ENCODE results near the gene CAGE1. TPM values are rescaled to one million over a fixed set of nuclear protein-coding genes. Genes with fewer than 3 reads are reported as not detected.

The CAGE1 gene
- total RNA-seq, 2 experiments from 2014 or later = 0.07 to 0.09 TPM

GRCh38 chr6:7304821-7305220 lies 84.7 kb downstream of the CAGE1 start:
- no peak overlapping the region for H3K4me3 Mint-ChIP-seq
- POLR2A ChIA-PET = no interaction called here
- peaks cover 46% of the 10 kb centered on the region for H3K4me1 Mint-ChIP-seq
- no peaks in the 10 kb centered on the region for H3K27me3 Mint-ChIP-seq
- H3K36me3 Mint-ChIP-seq (ENCODE audit: low read depth) = peaks cover 74% of the 10 kb centered on the region
- peaks cover 5% of the 10 kb centered on the region for H3K9me3 Mint-ChIP-seq (ENCODE audit: low read depth)
- no peak for ATAC-seq
- no peak for DNase-seq
- peak overlapping the region; percentile 78 for H3K27ac Mint-ChIP-seq
- CTCF ChIA-PET = interaction anchor here (0.8 kb wide), 1 partner anchor 701 kb away, joined by 3 read pairs; no protein-coding TSS in a partner anchor
- intact Hi-C loops (cut with DNase I, micrococcal nuclease) = no loop called here

- DNase-seq (no peak), ATAC-seq (no peak)
- POLR2A ChIA-PET = no interaction called here
- intact Hi-C loops (cut with DNase I, micrococcal nuclease) = no loop called here
- CTCF ChIA-PET = interaction anchor here (0.7 to 1.0 kb wide), 3 partner anchors 9 to 291 kb away, joined by 3 read pairs; no protein-coding TSS in a partner anchor
- Mint-ChIP-seq H3K27me3 (no peaks in the 10 kb centered on the region), H3K27ac (no peak overlapping the region), H3K4me1 (peaks cover 25% of the 10 kb centered on the region), H3K9me3 (ENCODE audit: low read depth) (no peaks in the 10 kb centered on the region), H3K4me3 (no peak overlapping the region), H3K36me3 (ENCODE audit: low read depth) (peaks cover 66% of the 10 kb centered on the region)
Measured at GRCh38 chr6:7301702-7302101, 87.8 kb downstream of the CAGE1 start.

DNA sequence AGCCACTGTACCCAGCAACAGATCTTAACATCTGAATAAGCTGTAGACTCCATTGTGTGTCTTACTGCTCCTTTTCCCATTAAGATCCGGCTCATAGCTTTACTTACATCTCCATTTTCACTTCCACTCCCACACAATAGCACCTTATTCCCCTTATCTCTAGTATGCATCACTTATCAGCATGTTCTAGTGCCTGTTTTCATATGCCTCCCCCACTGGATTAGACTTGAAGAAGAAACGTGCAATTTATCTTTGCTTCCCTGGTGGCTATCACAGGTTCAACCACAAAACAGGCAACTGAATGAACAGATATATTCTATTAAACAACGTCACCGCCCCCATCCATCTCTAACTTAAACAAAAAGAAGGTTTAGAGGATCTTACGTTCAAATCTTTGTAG lies 88.6 kb downstream of the CAGE1 start:
- no peak for ATAC-seq
- no peak overlapping the region for H3K4me3 Mint-ChIP-seq
- peaks cover 30% of the 10 kb centered on the region for H3K4me1 Mint-ChIP-seq
- ChIA-PET POLR2A (no interaction called here), CTCF (interaction anchor here (0.7 to 1.2 kb wide), 3 partner anchors 15 to 655 kb away, joined by 3 to 4 read pairs (median 3); no protein-coding TSS in a partner anchor)
- no peaks in the 10 kb centered on the region for H3K27me3 Mint-ChIP-seq
- intact Hi-C loops (cut with DNase I, micrococcal nuclease) = no loop called here
- DNase-seq = no peak
- H3K36me3 Mint-ChIP-seq (ENCODE audit: low read depth) = peaks cover 69% of the 10 kb centered on the region
- no peaks in the 10 kb centered on the region for H3K9me3 Mint-ChIP-seq (ENCODE audit: low read depth)
- H3K27ac Mint-ChIP-seq = no peak overlapping the region

- intact Hi-C loops (cut with DNase I, micrococcal nuclease) = no loop called here
- CTCF ChIA-PET = interaction anchor here (1.2 to 3.1 kb wide), 2 partner anchors 22 to 310 kb away, joined by 3 to 10 read pairs; no protein-coding TSS in a partner anchor
- no peak overlapping the region for H3K27ac Mint-ChIP-seq
- peaks cover 17% of the 10 kb centered on the region for H3K4me1 Mint-ChIP-seq
- POLR2A ChIA-PET = no interaction called here
- no peak for ATAC-seq
- H3K4me3 Mint-ChIP-seq = no peak overlapping the region
- H3K36me3 Mint-ChIP-seq (ENCODE audit: low read depth) = peaks cover 52% of the 10 kb centered on the region
- no peaks in the 10 kb centered on the region for H3K9me3 Mint-ChIP-seq (ENCODE audit: low read depth)
- DNase-seq = no peak
- H3K27me3 Mint-ChIP-seq = no peaks in the 10 kb centered on the region
Measured at GRCh38 chr6:7298113-7298512, 91.4 kb downstream of the CAGE1 start.

GRCh38 chr6:7296602-7297001 lies 92.9 kb downstream of the CAGE1 start:
- intact Hi-C loops (cut with DNase I, micrococcal nuclease) = no loop called here
- no peak overlapping the region for H3K27ac Mint-ChIP-seq
- H3K36me3 Mint-ChIP-seq (ENCODE audit: low read depth) = peaks cover 51% of the 10 kb centered on the region
- CTCF ChIA-PET = interaction anchor here (0.9 kb wide), 1 partner anchor 15 kb away, joined by 4 read pairs; no protein-coding TSS in a partner anchor
- peaks cover 17% of the 10 kb centered on the region for H3K4me1 Mint-ChIP-seq
- no peaks in the 10 kb centered on the region for H3K9me3 Mint-ChIP-seq (ENCODE audit: low read depth)
- no peak overlapping the region for H3K4me3 Mint-ChIP-seq
- DNase-seq (no peak), ATAC-seq (no peak)
- H3K27me3 Mint-ChIP-seq = no peaks in the 10 kb centered on the region
- POLR2A ChIA-PET = no interaction called here

DNA sequence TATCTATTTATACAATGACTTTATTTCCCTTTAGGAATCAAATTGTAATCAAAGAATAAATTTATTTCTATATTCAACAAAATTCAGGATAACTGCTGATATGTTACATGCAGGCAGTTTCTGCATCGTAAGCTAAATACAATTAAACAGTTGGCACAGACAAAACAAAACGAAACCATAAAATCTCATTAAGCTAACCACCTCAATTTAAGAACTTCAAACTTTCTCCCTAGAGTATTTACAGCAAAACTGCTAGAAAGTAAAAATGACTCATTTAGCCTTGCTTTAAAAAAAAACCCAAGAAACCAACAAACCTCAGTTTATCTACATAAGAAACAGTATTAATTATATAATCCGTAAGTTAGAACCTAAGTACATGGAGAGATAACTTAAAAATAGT lies 93.6 kb downstream of the CAGE1 start:
- intact Hi-C loops (cut with DNase I, micrococcal nuclease) = no loop called here
- Mint-ChIP-seq H3K27ac (no peak overlapping the region), H3K36me3 (ENCODE audit: low read depth) (peaks cover 45% of the 10 kb centered on the region), H3K9me3 (ENCODE audit: low read depth) (no peaks in the 10 kb centered on the region), H3K4me1 (peaks cover 13% of the 10 kb centered on the region), H3K4me3 (no peak overlapping the region), H3K27me3 (no peaks in the 10 kb centered on the region)
- ChIA-PET POLR2A (interaction anchor here (0.7 kb wide), 1 partner anchor 577 kb away, joined by 3 read pairs; no protein-coding TSS in a partner anchor), CTCF (no interaction called here)
- ATAC-seq (no peak), DNase-seq (no peak)

GRCh38 chr6:7292596-7293255 lies 96.8 kb downstream of the CAGE1 start:
- Mint-ChIP-seq H3K27me3 (no peaks in the 10 kb centered on the region), H3K27ac (no peak overlapping the region), H3K9me3 (ENCODE audit: low read depth) (no peaks in the 10 kb centered on the region), H3K4me3 (no peak overlapping the region), H3K4me1 (peaks cover 7% of the 10 kb centered on the region), H3K36me3 (ENCODE audit: low read depth) (peaks cover 41% of the 10 kb centered on the region)
- POLR2A ChIA-PET = interaction anchor here (0.6 to 1.2 kb wide), 3 partner anchors 133 to 374 kb away, joined by 3 to 11 read pairs (median 4); no protein-coding TSS in a partner anchor
- ATAC-seq = no peak
- CTCF ChIA-PET = interaction anchor here (1.0 kb wide), 1 partner anchor 11 kb away, joined by 3 read pairs; no protein-coding TSS in a partner anchor
- no peak for DNase-seq
- intact Hi-C loops (cut with DNase I, micrococcal nuclease) = no loop called here

GRCh38 chr6:7290079-7290478 lies 99.5 kb downstream of the CAGE1 start:
- peaks cover 2% of the 10 kb centered on the region for H3K4me1 Mint-ChIP-seq
- intact Hi-C loops (cut with DNase I, micrococcal nuclease) = no loop called here
- H3K9me3 Mint-ChIP-seq (ENCODE audit: low read depth) = no peaks in the 10 kb centered on the region
- DNase-seq (no peak), ATAC-seq (no peak)
- H3K27ac Mint-ChIP-seq = no peak overlapping the region
- no peak overlapping the region for H3K4me3 Mint-ChIP-seq
- CTCF ChIA-PET = no interaction called here
- POLR2A ChIA-PET = no interaction called here
- H3K27me3 Mint-ChIP-seq = no peaks in the 10 kb centered on the region
- peaks cover 43% of the 10 kb centered on the region for H3K36me3 Mint-ChIP-seq (ENCODE audit: low read depth)

DNA sequence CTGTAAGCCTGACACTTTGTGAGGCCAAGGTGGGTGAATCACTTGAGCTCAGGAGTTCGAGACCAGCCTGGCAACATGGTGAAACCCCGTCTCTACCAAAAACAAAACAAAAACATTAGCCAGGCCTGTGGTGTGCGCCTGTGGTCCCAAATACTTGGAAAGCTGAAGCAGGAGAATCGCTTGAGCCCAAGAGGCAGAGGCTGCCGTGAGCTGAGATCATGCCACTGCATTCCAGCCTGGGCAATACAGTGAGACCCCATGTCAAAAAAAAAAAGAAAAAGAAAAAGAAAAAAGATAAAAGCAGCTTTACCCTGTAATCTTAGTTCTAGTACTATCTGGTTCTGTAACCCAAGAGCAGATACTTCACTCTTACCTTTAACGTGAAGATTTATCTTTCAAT lies 104.1 kb downstream of the CAGE1 start:
- intact Hi-C loops (cut with DNase I, micrococcal nuclease) = no loop called here
- Mint-ChIP-seq H3K4me1 (peaks cover 16% of the 10 kb centered on the region), H3K36me3 (ENCODE audit: low read depth) (peaks cover 33% of the 10 kb centered on the region), H3K4me3 (no peak overlapping the region), H3K27me3 (no peaks in the 10 kb centered on the region), H3K27ac (no peak overlapping the region), H3K9me3 (ENCODE audit: low read depth) (no peaks in the 10 kb centered on the region)
- ATAC-seq = no peak
- CTCF ChIA-PET = interaction anchor here (1.0 to 2.0 kb wide), 4 partner anchors 9 to 331 kb away, joined by 4 to 8 read pairs (median 5); no protein-coding TSS in a partner anchor
- DNase-seq = no peak
- POLR2A ChIA-PET = interaction anchor here (0.6 kb wide), 2 partner anchors 14 to 109 kb away, joined by 3 to 4 read pairs; no protein-coding TSS in a partner anchor

DNA sequence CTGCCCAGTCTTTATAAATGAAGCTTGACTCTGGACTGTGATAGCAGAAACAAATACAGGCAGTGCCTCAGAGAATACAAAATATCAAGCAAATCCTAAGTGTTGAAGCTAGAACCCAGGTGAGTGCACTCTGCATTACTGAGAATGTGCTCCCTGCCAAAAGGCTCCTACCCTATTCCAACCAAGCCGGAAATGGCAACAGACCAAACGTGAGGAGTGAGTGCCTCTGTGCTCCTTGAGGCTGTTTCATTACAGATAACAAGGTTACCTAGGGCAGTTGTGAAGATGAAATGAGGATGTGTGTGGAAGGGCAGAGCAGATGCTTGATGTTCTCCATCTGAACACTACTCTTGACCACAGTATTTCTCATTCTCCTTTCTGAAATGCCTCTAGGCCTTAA lies 105.9 kb downstream of the CAGE1 start:
- intact Hi-C loops (cut with DNase I, micrococcal nuclease) = no loop called here
- Mint-ChIP-seq H3K4me3 (no peak overlapping the region), H3K27ac (no peak overlapping the region), H3K27me3 (no peaks in the 10 kb centered on the region), H3K9me3 (ENCODE audit: low read depth) (no peaks in the 10 kb centered on the region), H3K36me3 (ENCODE audit: low read depth) (peaks cover 20% of the 10 kb centered on the region), H3K4me1 (peaks cover 16% of the 10 kb centered on the region)
- DNase-seq (no peak), ATAC-seq (no peak)
- CTCF ChIA-PET = no interaction called here
- POLR2A ChIA-PET = no interaction called here

DNA sequence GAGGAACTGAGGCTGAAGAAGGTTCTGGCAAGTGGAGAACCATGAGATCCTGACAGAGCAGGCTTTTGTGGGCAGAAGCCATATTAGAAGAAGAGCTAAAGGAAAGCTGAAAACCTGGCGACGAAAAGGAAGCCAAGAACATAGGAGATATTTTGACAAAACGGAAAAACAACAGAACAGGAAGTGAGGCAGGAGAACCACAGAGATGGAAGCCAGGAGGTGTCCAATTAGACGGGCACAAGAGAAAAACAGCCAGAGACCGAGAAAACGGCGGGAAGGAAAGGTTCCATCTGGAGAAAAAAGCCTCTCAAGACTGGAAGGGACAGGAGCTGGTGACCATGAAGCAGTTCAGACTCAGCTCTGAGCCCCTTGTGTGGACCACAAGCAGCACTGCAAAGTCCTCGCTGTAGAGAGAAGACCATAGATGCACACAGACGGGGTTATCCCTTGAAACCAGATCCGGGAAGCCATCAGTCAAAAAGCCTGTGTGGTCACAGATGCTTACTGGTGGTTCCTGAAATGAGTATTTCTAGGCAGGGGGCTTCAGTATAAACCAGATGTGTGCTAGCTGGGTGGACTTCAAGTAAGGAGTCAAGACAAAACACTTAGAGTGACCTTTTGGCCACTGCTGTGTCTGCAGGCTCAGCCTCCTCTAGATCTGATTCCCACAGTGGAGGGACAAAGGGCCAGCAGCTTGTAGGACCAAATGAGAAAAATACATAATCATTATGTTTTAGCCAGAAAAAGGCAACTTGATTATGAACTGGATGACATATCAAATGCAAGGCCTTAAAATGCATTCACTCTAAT lies 107.2 kb downstream of the CAGE1 start:
- ChIA-PET POLR2A (interaction anchor here (0.6 to 0.8 kb wide), 2 partner anchors 16 to 256 kb away, joined by 3 to 4 read pairs; no protein-coding TSS in a partner anchor), CTCF (interaction anchor here (1.2 kb wide), 1 partner anchor 31 kb away, joined by 3 read pairs; no protein-coding TSS in a partner anchor)
- H3K27ac Mint-ChIP-seq = peak overlapping the region; percentile 49
- intact Hi-C loops (cut with DNase I, micrococcal nuclease) = no loop called here
- no peak overlapping the region for H3K4me3 Mint-ChIP-seq
- peaks cover 16% of the 10 kb centered on the region for H3K4me1 Mint-ChIP-seq
- peak; percentile 59 for ATAC-seq
- H3K9me3 Mint-ChIP-seq (ENCODE audit: low read depth) = no peaks in the 10 kb centered on the region
- DNase-seq = peak; percentile 30
- H3K36me3 Mint-ChIP-seq (ENCODE audit: low read depth) = peaks cover 12% of the 10 kb centered on the region
- H3K27me3 Mint-ChIP-seq = no peaks in the 10 kb centered on the region

All from activated CD4-positive, alpha-beta T cell treated with anti-CD3 and anti-CD28 coated beads for 36 hours (primary cell).